Measurements from ENCODE around the gene MED12L. TPM values are rescaled to one million over a fixed set of nuclear protein-coding genes. Genes with fewer than 3 reads are reported as not detected.
"Not testable (repeated sequence)": the region's sequence is repeated elsewhere in the genome, so short reads cannot be mapped to it uniquely, and the experiment has no call there.

The MED12L gene
- polyA plus RNA-seq, 3 donors: 0.03 to 0.09 TPM; not detected in 1

DNA sequence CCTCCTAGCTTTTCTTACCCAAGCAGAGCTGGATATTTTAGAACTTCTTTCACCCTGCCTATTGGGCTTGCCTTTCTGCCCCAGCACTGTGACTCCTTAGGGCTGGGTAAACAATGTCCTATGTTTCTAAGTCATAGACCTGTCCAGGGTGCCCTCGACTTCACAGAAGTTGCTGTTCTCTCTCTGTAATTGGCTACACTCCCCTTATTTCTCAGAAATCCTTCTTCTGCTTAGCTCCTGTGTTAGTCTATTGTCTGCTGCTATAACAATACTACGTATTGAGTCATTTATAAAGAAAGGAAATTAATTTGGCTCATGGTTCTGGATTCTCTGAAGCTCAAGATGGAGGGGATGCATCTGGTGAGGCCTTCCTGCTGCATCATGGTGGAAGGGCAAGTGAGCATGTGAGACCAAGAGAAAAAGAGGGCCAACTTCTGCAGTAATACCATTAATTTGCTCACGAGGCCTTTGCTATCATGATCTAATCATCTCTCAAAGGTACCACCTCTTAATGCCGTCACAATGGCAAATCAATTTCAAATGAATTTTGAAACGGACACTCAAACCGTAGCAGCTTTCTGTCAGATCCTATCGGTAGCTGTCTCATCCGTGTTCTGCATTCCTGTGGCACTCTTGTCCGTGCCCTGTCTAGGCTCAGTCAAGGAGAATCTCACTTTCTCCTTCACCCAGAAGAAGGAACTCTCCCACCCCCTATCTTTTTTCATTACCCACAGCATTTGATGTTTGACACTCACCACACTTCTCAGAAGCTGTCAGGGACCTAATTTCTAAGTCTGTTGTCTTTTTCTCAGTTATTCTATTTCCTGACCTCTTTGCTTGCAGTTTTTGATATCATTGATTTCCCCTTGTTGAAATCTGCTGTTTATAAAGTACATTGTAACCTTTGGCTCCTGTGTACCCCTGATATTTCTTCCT lies 139.8 kb downstream of the MED12L start:
- no peak overlapping the region for H3K27ac ChIP-seq (ENCODE audit: low read depth, low read length)
- WGBS, 3 donors: 75 to 84% (median 80%) methylated on average over 9 of the region's 9 CpGs

DNA sequence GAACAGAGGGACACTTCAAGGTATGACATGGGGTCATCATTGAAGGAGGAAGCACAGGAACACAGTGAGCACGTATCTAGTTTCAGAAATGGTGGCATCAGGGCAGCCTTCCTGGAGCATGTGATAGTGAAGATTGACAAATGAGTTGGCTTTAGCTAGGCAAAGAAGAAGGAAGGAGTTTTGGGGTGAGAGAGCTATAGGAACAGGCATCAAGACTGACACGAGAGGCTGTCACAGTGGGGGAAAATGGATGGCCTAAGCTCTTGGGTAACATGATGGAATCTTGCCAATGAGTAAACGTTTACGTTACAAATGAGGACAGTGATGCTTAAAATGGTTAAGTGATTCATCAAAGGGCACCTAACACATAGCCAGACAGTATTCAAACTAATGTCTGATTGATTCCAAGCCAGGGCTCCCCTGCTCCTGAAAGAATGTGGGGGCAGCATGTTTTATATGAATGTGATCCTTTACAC lies 140.7 kb downstream of the MED12L start:
- H3K27ac ChIP-seq (ENCODE audit: low read depth, low read length): no peak overlapping the region
- WGBS, 3 donors: 35 to 48% (median 39%) methylated on average over 4 of the region's 4 CpGs

DNA sequence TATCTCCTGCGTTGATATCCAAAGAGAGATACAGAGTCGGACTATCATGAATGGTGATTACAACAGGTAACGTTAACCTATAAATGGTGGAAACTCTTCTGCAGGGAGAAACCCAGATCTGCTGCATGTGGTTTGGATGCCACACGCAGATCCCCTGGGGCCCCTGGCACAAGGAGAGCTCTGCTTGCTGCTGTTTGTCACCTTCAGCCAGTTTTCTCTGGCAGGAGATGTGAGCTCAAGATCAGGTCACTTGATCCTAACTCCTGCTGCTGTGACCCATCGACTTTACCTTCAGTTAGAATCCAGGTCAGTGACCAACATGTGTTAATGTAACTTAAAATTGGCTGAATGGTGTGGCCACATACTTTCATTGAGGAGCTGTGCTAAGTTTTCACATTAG lies 141.4 kb downstream of the MED12L start:
- WGBS, 3 donors: 82 to 93% (median 82%) methylated on average over 5 of the region's 5 CpGs
- no peak overlapping the region for H3K27ac ChIP-seq (ENCODE audit: low read depth, low read length)

DNA sequence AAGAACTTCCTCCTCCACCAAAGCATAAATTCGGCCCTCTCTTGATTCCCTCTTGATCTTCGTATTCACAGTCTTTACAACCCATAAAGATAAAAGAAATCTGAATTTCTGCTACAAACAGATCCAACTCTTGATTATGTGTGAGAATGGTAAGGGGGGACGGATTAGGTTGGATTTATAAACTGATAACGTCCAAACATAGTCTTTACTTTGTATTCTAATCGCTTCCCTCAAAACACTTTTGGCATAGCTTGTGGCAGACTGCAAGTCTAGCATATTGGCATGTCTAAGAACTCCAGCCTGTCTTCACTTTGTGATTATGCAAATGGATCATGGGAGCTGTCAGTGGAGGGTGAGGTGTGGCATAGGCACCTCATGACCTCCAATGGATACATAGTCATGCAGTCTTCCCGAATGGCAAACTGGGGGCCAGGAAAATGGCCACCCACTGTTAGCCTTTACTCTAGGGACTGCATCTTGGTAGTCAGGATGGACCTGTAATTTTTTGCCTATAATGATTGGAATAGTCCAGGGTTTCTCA lies 141.9 kb downstream of the MED12L start:
- 74 to 81% (median 76%) methylated on average over 6 of the region's 6 CpGs for WGBS, 3 donors
- H3K27ac ChIP-seq (ENCODE audit: low read depth, low read length): no peak overlapping the region

DNA sequence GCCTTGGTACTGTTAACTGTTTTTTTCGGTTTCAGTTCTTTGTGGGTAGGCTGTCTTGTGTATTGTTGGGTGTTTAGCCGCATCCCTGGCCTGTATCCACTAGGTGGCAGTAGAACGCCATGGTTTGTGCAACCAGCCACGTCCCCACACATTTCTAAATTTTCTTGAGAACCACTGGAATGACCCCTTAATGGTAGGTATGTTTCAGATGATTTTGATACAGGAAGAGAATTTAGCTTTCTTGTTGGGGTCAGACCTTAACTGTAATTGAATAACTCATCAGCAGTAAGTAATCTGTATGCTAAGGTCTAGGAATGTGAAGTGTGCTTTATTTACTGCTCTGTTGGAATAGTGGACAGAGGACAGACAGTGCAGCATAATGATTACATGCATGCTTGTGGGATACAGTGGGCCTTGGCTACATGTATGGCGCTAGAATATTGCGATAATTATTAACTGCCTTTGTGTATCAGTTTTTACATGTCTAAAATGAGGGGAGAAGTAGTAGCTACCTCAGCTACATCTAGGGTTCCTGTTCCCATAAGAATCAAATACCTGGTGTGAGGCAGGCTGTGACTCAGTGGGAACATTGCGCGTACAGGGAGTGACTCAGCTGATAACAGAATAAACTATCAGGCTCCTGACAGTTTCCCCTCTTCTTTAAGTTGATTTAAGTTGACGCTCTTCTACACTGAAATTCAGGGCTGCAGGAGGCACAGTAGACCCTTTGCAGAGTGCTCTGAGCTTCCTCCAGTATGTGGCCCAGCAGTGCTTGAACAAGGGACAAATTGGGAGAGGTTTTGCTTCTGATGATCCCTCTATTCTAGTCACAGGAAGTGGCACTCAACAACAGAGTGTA lies 142.6 kb downstream of the MED12L start:
- no peak overlapping the region for H3K27ac ChIP-seq (ENCODE audit: low read depth, low read length)
- 31 to 40% (median 38%) methylated on average over 9 of the region's 9 CpGs for WGBS, 3 donors

DNA sequence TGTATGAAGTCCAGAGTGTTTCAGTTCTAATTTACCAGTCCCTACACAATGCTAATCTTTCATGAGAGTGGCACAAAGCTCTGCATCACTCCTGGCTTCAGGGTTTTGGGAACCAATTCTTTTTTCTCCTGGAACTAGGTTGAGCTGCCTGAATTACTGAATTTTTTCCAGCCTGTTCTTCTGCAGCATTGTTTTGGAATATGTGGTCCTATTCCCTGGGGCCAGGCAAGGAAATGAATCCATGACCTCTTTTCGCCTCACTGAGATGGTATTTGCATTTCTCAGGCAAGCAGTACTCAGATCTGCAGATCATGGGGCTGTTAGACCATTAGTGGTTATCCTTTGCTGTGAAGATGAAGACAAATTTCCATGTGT lies 143.2 kb downstream of the MED12L start:
- 43 to 57% (median 48%) methylated on average over 1 of the region's 1 CpG for WGBS, 3 donors
- H3K27ac ChIP-seq (ENCODE audit: low read depth, low read length): no peak overlapping the region

DNA sequence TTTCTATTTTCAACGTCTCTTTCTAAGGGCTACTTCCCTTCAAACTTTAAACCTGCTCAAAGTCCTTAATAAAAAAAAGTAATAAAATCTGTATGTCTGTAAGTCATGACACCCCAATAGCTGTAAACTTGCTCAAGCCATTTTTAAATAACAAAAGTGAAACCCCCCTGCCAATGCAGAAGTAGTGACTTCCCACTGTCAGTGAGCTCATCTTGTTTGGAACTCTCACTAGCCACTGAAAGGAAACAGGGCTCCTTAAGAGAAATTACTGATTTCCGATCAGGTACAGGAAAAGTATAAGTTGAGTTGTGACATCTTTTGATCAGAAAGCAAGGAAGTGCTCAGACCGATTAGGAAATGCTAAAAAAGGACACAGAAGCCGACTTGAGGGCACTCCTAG lies 145.2 kb downstream of the MED12L start:
- H3K27ac ChIP-seq (ENCODE audit: low read depth, low read length): no peak overlapping the region
- WGBS, 3 donors: 26 to 66% (median 34%) methylated on average over 4 of the region's 4 CpGs

DNA sequence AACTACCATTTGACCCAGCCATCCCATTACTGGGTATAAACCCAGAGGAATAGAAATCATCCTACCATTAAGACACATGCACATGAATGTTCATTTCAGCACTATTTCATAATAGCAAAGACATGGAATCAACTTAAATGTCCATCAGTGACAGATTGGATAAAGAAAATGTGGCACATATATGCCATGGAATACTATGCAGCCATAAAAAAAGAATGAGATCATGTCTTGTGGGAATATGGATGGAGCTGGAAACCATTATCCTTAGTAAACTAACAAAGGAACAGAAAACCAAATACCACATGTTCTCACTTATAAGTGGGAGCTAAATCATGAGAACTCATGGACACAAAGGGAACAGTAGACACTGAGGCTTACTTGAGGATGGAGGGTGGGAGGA lies 146.9 kb downstream of the MED12L start:
- not testable (repeated sequence) for H3K27ac ChIP-seq (ENCODE audit: low read depth, low read length)

DNA sequence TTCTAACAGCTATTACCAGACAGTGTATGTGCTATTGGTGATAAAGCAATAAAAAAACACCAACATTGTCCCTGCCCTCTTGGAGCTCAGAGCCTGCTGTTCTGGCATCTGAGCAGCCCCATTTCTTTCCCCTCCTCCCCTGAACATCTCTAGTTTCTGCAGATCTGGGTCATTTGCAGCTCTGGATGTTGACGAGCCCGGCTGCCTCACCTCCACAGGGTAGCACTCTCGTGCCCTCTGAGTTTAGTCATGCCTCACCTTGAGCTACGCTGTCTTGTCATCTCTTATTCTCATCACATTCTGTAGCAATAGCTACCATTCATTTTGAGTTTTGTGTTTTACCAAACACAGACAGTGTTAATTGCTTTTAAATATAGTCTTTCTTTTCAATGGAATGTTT lies 147.5 kb downstream of the MED12L start:
- H3K27ac ChIP-seq (ENCODE audit: low read depth, low read length): no peak overlapping the region
- WGBS, 3 donors: 88 to 95% (median 90%) methylated on average over 4 of the region's 4 CpGs

DNA sequence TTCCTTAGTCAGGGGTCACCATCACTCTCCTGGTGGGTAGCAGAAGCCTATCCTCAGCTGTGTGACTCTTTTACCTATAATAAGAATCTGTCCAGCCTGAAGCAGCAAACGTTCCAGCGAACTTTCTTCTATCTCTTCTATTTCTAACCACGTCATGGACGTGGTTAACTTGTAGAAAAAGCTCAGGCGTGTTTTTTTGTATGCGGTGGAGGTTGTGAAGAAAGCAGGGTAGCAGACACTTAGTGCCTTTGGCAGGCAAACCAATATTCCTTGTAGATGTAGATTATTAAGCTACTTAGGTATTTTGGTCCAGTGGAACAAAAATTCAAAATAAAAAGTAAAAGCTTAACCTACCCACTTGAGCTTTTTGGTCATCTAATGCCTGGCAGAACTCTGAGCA lies 149.4 kb downstream of the MED12L start:
- WGBS, 3 donors: 77 to 89% (median 83%) methylated on average over 6 of the region's 6 CpGs

DNA sequence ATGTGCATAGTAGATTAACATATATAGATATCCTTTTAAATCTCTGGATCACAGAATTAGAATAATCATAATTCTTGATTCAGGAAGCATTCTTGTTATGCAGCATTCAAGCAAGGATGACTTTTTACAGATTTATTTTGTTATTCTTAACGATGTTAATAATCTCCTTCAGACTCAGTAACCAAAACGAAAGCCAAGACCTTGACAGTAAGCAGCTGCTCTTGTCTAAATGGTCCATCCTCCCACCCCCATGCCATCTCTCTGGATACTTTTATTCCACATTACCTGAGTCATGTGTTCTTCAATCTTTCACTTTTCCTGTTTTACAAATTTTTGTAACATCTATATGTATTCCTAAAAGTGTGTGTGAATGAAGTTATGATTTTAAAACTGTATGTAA lies 150.9 kb downstream of the MED12L start:
- H3K27ac ChIP-seq (ENCODE audit: low read depth, low read length): no peak overlapping the region
- 48 to 69% (median 55%) methylated on average over 2 of the region's 2 CpGs for WGBS, 3 donors

More for the DNA sequence above, 149.4 kb downstream of the MED12L start:
- H3K27ac ChIP-seq (ENCODE audit: low read depth, low read length): no peak overlapping the region

DNA sequence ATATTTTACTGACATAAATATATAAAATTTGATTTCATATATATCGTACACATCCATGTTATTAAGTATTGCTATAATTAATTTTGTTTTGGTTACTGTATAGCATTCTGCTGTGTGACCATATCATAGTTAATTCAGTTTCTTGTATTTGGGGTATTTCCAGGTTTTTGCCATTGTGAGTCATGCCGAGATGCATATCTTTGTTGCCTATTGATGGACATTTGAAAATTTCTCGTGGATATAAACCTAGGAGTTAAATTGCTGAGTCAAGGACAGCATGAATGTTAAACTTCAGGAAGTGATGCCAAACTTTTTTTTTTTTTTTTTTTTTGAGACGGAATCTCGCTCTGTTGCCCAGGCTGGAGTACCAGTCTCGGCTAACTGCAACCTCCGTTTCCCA lies 151.3 kb downstream of the MED12L start:
- WGBS, 3 donors: 85 to 92% (median 92%) methylated on average over 7 of the region's 7 CpGs
- no peak overlapping the region for H3K27ac ChIP-seq (ENCODE audit: low read depth, low read length)

DNA sequence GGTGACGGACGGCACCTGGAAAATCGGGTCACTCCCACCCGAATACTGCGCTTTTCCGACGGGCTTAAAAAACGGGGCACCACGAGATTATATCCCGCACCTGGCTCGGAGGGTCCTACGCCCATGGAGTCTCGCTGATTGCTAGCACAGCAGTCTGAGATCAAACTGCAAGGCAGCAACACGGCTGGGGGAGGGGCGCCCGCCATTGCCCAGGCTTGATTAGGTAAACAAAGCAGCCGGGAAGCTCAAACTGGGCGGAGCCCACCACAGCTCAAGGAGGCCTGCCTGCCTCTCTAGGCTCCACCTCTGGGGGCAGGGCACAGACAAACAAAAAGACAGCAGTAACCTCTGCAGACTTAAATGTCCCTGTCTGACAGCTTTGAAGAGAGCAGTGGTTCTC lies 156.5 kb downstream of the MED12L start:
- H3K27ac ChIP-seq (ENCODE audit: low read depth, low read length): not testable (repeated sequence)
- WGBS, 3 donors: 62 to 93% (median 66%) methylated on average over 7 to 18 of the region's 18 CpGs

DNA sequence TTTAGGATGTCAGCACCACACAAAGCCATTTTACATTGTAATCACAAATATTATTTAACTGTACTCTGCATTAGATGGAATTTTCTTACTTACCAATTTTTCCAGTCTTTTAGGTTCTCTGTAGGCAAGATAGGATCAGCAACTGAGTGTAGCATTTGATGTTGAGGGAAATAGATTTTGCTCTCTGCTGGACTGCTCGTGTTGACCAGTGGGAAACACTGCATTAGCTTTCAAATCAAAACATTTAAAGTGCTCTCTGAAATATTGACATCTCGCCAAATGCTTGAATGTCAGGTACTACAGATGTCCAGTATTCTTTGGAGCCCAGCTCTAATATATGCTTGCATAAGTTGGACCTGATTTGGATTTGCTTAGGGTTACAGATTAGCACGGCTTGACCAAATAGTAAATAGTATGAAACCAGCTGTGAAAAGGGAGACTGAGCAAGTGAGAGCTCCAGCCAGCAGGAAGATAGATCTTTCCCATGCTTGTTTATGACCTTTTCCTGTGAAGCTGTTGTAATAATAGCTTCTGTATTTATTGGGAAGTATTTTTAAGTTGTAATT lies 163.4 kb downstream of the MED12L start:
- no peak overlapping the region for H3K27ac ChIP-seq (ENCODE audit: low read depth, low read length)
- WGBS, 3 donors: 20 to 61% (median 49%) methylated on average over 3 of the region's 3 CpGs

DNA sequence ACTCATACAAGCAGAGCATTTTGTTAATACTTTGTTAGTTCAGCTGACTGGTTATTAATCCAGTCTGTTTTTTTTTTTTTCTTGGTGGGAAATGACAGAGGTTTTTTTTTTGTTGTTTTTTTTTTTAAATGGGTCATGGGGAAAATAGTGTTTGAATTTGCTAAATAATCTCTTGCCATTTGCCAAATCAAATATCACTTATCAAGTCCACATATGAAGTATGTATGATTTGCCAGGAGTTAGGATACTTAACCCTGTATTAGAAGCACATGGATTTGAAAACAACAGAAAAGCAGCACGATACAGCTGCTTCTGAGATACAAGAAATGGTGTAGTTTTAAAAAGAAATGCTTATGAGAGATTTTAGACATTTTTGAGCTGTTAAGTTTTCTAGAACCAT lies 171.3 kb downstream of the MED12L start:
- WGBS, 3 donors: 24 to 81% (median 74%) methylated on average over 1 of the region's 1 CpG
- H3K27ac ChIP-seq (ENCODE audit: low read depth, low read length): no peak overlapping the region

DNA sequence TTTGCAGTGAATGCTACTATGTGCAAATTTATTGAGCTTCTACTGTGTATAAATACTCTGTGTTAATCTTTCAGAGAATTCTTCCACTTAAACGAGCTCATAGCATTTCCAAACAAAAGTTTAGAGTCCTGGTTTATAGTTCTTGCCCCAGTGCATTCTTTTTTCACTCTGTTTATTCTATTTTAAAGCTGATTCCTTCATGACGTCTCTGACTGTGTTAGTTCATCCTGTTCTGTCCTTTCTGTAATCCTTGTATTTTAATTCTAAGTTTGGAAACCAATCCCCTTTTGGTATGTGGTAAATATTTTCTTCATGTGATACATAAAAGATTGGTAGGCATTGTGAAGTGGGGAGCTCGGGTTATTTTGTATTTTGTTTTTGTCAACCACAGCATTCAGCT lies 174.2 kb downstream of the MED12L start:
- WGBS, 3 donors: 66 to 82% (median 78%) methylated on average over 3 of the region's 3 CpGs

DNA sequence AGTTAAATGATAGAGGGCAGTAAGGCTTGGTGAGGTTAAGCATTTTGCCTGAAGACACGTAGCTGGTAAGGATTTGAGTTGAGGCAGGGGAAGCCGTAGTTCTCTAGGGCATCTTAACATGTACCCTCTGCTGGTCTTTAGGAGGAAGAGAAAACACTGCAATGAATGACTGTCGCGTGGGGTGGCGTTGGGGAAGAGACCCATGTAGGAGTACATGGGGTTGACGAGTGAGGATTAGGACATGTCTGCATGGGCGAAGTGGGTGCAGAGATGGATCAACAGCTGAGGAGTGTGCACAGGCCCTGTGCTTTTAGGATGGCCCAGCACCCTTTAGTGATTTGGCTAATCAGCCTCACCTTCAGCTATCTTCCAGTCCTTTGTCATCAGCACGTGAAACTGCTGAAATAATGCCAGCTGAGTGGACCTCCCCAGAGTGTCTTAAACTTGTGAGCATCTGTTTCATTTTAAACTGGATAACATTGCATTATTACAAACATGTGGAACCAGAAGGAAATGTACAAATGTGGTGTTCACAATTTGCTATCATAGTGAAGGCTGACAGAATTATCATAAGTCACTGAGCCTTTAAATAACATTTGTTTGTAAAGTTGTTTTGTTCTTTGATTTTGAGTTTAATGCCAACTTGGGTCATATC lies 177.5 kb downstream of the MED12L start:
- WGBS, 3 donors: 77 to 87% (median 81%) methylated on average over 8 of the region's 8 CpGs
- no peak overlapping the region for H3K27ac ChIP-seq (ENCODE audit: low read depth, low read length)

More for the DNA sequence above, 174.2 kb downstream of the MED12L start:
- H3K27ac ChIP-seq (ENCODE audit: low read depth, low read length): no peak overlapping the region

DNA sequence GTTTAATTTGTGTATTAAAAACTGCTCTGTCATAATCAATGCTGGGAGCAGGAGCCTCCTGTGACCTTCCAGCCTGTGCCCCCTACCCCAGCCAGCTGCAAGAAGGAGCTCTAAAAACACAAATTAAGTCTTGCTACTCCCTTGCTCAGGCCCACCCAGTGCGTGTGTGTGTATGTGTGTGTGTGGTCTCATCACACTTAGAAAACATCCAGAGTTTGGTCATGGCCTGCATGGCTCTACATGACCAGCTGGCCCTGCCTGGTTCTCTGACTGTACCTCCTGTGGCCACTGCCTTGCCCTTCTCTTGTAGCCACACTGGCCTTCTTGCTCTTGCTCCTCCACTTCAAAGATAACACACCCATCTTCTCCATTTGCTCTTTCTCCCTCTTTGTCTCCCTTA lies 179.1 kb downstream of the MED12L start:
- H3K27ac ChIP-seq (ENCODE audit: low read depth, low read length): no peak overlapping the region
- WGBS, 3 donors: 89 to 94% (median 89%) methylated on average over 1 of the region's 1 CpG
